ENCODE results near the gene TMEM62. TPM values are rescaled to one million over a fixed set of nuclear protein-coding genes. Genes with fewer than 3 reads are reported as not detected.
A peak's percentile ranks its signal among the peaks of the same experiment; 100 is the strongest.

The TMEM62 gene
- total and polyA plus RNA-seq, 9 of the 15 experiments (the other 6 are each of a cell fraction or from before 2014, with no cell fraction given), result 4.4 to 16.6 (median 11.1) TPM

DNA sequence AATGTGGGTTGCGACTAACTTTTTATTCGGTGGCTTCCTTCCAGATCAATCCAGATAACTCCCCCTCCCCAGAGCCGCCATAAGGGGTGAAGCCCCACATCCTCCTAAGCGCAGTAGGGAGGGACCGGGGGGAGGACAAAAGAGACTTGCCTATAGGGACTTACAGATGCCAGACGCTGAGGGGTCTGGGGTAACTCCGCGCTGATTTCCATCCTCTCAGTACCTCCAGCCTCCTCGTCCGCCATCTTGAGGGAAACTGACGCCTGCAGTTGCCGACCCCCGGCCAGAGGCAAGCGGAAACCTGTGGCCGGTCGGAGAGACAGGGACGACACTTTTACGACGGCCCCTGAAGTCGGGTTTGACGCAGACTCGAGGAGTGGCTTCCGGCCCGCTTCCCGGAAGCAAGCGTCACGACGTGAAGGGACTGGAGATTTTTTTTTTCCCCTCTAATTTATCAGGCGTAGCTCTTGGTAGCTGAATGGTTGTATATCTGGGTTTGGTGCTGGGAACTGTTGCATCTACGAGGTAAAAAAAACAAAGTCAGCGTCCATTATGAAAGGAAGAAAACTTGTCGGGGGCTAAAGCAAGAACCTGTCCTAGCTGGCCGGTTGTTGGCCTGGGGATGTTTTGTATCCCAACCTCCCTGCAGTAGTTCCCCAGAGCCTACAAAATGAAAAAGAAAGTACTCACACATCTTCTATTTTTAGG, 27.5 kb upstream of the TMEM62 start, which contains the start of gene UBR1 (continued):
- 0 out of 2 replicates have a peak, but pooled peaks have one; percentile 68 for TF ChIP-seq PREB (CRISPR knock-in tag; IDR thresholded peaks at IDR 0.05)
- no peak for TF ChIP-seq ZNF408 (CRISPR knock-in tag; IDR thresholded peaks at IDR 0.05; ENCODE audit: low read depth)
- TF ChIP-seq ZSCAN29 (IDR thresholded peaks at IDR 0.05), result no peak
- TF ChIP-seq SP2 (IDR thresholded peaks at IDR 0.05; ENCODE audit: extremely low read depth, low read depth, low read length, poor library complexity, severe bottlenecking), result no peak
- peak in 1 of 2 experiments; percentile 43; a peak in 1 of 4 replicates for TF ChIP-seq ZNF639 (CRISPR knock-in tag; conservative IDR thresholded peaks at IDR 0.05 in 1 of 2, IDR thresholded peaks at IDR 0.05 in 1 of 2)
- no peak for TF ChIP-seq PCBP2 (IDR thresholded peaks at IDR 0.05; ENCODE audit: low read depth, low read length, poor library complexity, severe bottlenecking)
- TF ChIP-seq, protein P1, sequence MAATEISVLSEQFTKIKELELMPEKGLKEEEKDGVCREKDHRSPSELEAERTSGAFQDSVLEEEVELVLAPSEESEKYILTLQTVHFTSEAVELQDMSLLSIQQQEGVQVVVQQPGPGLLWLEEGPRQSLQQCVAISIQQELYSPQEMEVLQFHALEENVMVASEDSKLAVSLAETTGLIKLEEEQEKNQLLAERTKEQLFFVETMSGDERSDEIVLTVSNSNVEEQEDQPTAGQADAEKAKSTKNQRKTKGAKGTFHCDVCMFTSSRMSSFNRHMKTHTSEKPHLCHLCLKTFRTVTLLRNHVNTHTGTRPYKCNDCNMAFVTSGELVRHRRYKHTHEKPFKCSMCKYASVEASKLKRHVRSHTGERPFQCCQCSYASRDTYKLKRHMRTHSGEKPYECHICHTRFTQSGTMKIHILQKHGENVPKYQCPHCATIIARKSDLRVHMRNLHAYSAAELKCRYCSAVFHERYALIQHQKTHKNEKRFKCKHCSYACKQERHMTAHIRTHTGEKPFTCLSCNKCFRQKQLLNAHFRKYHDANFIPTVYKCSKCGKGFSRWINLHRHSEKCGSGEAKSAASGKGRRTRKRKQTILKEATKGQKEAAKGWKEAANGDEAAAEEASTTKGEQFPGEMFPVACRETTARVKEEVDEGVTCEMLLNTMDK (IDR thresholded peaks at IDR 0.05; ENCODE audit: borderline replicate concordance, insufficient read depth, low read depth, low read length, poor library complexity, severe bottlenecking), result no peak
- no peak for TF ChIP-seq MBD1 (CRISPR knock-in tag; IDR thresholded peaks at IDR 0.05)
- no peak for TF ChIP-seq PHTF2 (CRISPR knock-in tag; IDR thresholded peaks at IDR 0.05)
- no peak for TF ChIP-seq ATF1 (CRISPR knock-in tag; IDR thresholded peaks at IDR 0.05)
- peak; percentile 91 for TF ChIP-seq ATF1 (tag; IDR thresholded peaks at IDR 0.05)
- no peak for TF ChIP-seq KAT8 (IDR thresholded peaks at IDR 0.05; ENCODE audit: low read depth)
- TF ChIP-seq TGIF2 (CRISPR knock-in tag; IDR thresholded peaks at IDR 0.05), result no peak
- no peak for TF ChIP-seq ZEB2 (IDR thresholded peaks at IDR 0.05)
- no peak for TF ChIP-seq AFF1 (IDR thresholded peaks at IDR 0.05; ENCODE audit: low read depth in 1 of 2, partially characterized antibody in 2 of 2)
- no peak for TF ChIP-seq MXI1 (IDR thresholded peaks at IDR 0.05; ENCODE audit: low read depth, low read length)
- no peak for TF ChIP-seq SMAD3 (CRISPR knock-in tag; conservative IDR thresholded peaks at IDR 0.05)

Data from K562 (cell line).